ES-I3 (cell line): ENCODE data around the gene RBP3.

ENCODE experiments used
- H3K36me3 ChIP-seq: 2 replicates; pipeline ENCODE4 v1.6.1; 2013; ENCODE audit warnings: mild to moderate bottlenecking, low read length, control low read depth, moderate library complexity; ENCODE audit not compliant: insufficient read depth
- H3K4me1 ChIP-seq: 2 replicates; pipeline ENCODE4 v1.6.1; 2013; ENCODE audit warnings: mild to moderate bottlenecking, control low read depth, low read length; ENCODE audit not compliant: insufficient read depth
- H3K9ac ChIP-seq: 2 replicates; pipeline ENCODE4 v1.6.1; 2013; ENCODE audit warnings: low read depth, mild to moderate bottlenecking, low read length, moderate library complexity
- H3K9me3 ChIP-seq: 2 replicates; pipeline ENCODE4 v1.6.1; 2013; ENCODE audit warnings: mild to moderate bottlenecking, low read length, moderate library complexity; ENCODE audit not compliant: control insufficient read depth, insufficient read depth

RBP3 gene

GRCh38 chr10:47323636-47324296, 24.4 kb upstream of the RBP3 start:
- H3K9me3 ChIP-seq = no peaks in the 10 kb centered on the region; the same call in 1 of the 2 replicates
- H3K36me3 ChIP-seq = no peaks in the 10 kb centered on the region
- H3K4me1 ChIP-seq = no peaks in the 10 kb centered on the region
- H3K9ac ChIP-seq = no peak overlapping the region

GRCh38 chr10:47325303-47326291, 22.6 kb upstream of the RBP3 start:
- no peak overlapping the region for H3K9ac ChIP-seq
- no peaks in the 10 kb centered on the region for H3K4me1 ChIP-seq
- no peaks in the 10 kb centered on the region for H3K36me3 ChIP-seq
- H3K9me3 ChIP-seq = no peaks in the 10 kb centered on the region

- no peaks in the 10 kb centered on the region for H3K36me3 ChIP-seq
These were observed 21.7 kb upstream of the RBP3 start for GRCh38 chr10:47326306-47326926.

GRCh38 chr10:47326927-47327330, 21.2 kb upstream of the RBP3 start:
- Histone ChIP-seq H3K36me3 (no peaks in the 10 kb centered on the region), H3K4me1 (no peaks in the 10 kb centered on the region), H3K9ac (no peak overlapping the region), H3K9me3 (no peaks in the 10 kb centered on the region)

More at GRCh38 chr10:47326306-47326926, 21.7 kb upstream of the RBP3 start:
- H3K9me3 ChIP-seq = no peaks in the 10 kb centered on the region
- no peaks in the 10 kb centered on the region for H3K4me1 ChIP-seq
- H3K9ac ChIP-seq = no peak overlapping the region

- H3K9ac ChIP-seq = no peak overlapping the region
- H3K9me3 ChIP-seq = no peaks in the 10 kb centered on the region
- no peaks in the 10 kb centered on the region for H3K36me3 ChIP-seq
- H3K4me1 ChIP-seq = no peaks in the 10 kb centered on the region
These were observed 18.3 kb upstream of the RBP3 start for GRCh38 chr10:47329855-47330254.

- Histone ChIP-seq H3K4me1 (no peaks in the 10 kb centered on the region), H3K9ac (no peak overlapping the region), H3K36me3 (no peaks in the 10 kb centered on the region), H3K9me3 (no peaks in the 10 kb centered on the region)
These were observed 17.8 kb upstream of the RBP3 start for GRCh38 chr10:47330366-47330765.

GRCh38 chr10:47330804-47331203, 17.4 kb upstream of the RBP3 start:
- Histone ChIP-seq H3K36me3 (no peaks in the 10 kb centered on the region), H3K4me1 (no peaks in the 10 kb centered on the region), H3K9ac (no peak overlapping the region), H3K9me3 (no peaks in the 10 kb centered on the region)

- Histone ChIP-seq H3K9me3 (no peaks in the 10 kb centered on the region), H3K36me3 (no peaks in the 10 kb centered on the region), H3K4me1 (no peaks in the 10 kb centered on the region), H3K9ac (no peak overlapping the region)
These were observed 16.7 kb upstream of the RBP3 start for GRCh38 chr10:47331491-47331890.

GRCh38 chr10:47331954-47332353, 16.2 kb upstream of the RBP3 start:
- H3K9ac ChIP-seq = no peak overlapping the region
- H3K4me1 ChIP-seq = no peaks in the 10 kb centered on the region
- no peaks in the 10 kb centered on the region for H3K9me3 ChIP-seq
- H3K36me3 ChIP-seq = no peaks in the 10 kb centered on the region

- Histone ChIP-seq H3K9me3 (no peaks in the 10 kb centered on the region), H3K4me1 (no peaks in the 10 kb centered on the region), H3K36me3 (no peaks in the 10 kb centered on the region), H3K9ac (no peak overlapping the region)
These were observed 15.8 kb upstream of the RBP3 start for GRCh38 chr10:47332371-47332770.

- Histone ChIP-seq H3K9me3 (no peaks in the 10 kb centered on the region), H3K9ac (no peak overlapping the region), H3K36me3 (no peaks in the 10 kb centered on the region), H3K4me1 (no peaks in the 10 kb centered on the region)
These were observed 15.2 kb upstream of the RBP3 start for GRCh38 chr10:47332946-47333345.

- no peak overlapping the region for H3K9ac ChIP-seq
- H3K9me3 ChIP-seq = no peaks in the 10 kb centered on the region
- H3K36me3 ChIP-seq = no peaks in the 10 kb centered on the region
- H3K4me1 ChIP-seq = no peaks in the 10 kb centered on the region
These were observed 14.6 kb upstream of the RBP3 start for GRCh38 chr10:47333532-47333931.

- Histone ChIP-seq H3K9me3 (no peaks in the 10 kb centered on the region), H3K4me1 (no peaks in the 10 kb centered on the region), H3K36me3 (no peaks in the 10 kb centered on the region), H3K9ac (no peak overlapping the region)
These were observed 13.5 kb upstream of the RBP3 start for GRCh38 chr10:47334466-47335295.

- Histone ChIP-seq H3K36me3 (no peaks in the 10 kb centered on the region), H3K9me3 (no peaks in the 10 kb centered on the region), H3K4me1 (no peaks in the 10 kb centered on the region), H3K9ac (no peak overlapping the region)
These were observed 12.3 kb upstream of the RBP3 start for GRCh38 chr10:47335906-47336305.
